ENCODE measurements around the gene OR2AG2.

OR2AG2 gene

DNA sequence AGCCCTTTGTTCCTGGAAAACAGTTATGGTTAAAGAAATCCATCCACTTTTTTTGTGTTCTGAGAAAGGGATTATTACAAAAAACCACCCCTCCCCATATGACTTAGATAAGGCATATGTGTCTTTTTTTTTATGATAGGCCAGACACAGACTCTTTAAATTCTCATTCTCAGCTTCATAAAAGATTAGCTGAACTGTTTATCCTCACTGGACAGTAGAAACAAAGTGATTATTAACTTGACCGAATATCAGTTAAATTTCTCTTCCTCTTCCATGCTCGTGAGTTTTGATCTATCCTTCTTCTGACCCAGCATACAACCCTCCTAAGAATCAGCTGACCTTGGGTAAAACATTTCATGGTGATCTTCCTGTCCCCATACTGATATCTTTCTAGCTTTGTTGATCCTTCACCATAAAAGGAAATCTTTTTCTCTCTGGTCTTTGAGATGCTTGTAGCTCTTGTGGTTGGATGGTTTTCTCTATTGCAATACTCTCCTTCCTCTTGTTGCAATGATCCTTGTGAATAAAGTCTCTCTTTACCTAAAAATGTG is 26.2 kb downstream of the OR2AG2 start:
- TF ChIP-seq POLR2AphosphoS5 (IDR thresholded peaks at IDR 0.05; ENCODE audit: low read depth, low read length) (no peak), FOXP2 (optimal IDR thresholded peaks at IDR 0.05; ENCODE audit: borderline replicate concordance, extremely low read depth, extremely low read length, insufficient read depth) (no peak), SIN3A (IDR thresholded peaks at IDR 0.05; ENCODE audit: borderline replicate concordance, insufficient read depth, low read length) (no peak), TAF1 (IDR thresholded peaks at IDR 0.05; ENCODE audit: borderline replicate concordance, insufficient read depth, low read length) (no peak)
- TF ChIP-seq, protein P1, sequence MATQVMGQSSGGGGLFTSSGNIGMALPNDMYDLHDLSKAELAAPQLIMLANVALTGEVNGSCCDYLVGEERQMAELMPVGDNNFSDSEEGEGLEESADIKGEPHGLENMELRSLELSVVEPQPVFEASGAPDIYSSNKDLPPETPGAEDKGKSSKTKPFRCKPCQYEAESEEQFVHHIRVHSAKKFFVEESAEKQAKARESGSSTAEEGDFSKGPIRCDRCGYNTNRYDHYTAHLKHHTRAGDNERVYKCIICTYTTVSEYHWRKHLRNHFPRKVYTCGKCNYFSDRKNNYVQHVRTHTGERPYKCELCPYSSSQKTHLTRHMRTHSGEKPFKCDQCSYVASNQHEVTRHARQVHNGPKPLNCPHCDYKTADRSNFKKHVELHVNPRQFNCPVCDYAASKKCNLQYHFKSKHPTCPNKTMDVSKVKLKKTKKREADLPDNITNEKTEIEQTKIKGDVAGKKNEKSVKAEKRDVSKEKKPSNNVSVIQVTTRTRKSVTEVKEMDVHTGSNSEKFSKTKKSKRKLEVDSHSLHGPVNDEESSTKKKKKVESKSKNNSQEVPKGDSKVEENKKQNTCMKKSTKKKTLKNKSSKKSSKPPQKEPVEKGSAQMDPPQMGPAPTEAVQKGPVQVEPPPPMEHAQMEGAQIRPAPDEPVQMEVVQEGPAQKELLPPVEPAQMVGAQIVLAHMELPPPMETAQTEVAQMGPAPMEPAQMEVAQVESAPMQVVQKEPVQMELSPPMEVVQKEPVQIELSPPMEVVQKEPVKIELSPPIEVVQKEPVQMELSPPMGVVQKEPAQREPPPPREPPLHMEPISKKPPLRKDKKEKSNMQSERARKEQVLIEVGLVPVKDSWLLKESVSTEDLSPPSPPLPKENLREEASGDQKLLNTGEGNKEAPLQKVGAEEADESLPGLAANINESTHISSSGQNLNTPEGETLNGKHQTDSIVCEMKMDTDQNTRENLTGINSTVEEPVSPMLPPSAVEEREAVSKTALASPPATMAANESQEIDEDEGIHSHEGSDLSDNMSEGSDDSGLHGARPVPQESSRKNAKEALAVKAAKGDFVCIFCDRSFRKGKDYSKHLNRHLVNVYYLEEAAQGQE (IDR thresholded peaks at IDR 0.05; ENCODE audit: insufficient read depth in 1 of 2, low read depth in 2 of 2, low read length in 2 of 2) = no peak

DNA sequence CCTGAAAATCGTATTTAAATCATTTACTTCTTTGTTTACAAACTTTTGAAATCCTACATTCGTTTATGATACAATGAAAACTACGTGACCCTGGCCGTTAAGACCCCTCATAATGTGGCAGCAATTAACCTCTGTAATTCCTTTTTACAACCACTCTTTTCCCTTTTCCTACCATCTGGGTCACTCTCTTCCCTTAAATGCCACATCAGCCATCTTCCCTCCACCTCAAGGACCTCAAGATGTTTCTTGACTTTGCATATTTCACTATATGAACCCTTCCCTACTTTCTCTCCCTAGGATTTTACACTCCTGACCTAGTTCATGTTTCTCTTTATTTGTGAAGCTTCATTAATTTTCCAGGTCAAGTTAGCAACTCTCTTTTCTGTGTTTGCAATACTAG is 26.8 kb downstream of the OR2AG2 start:
- TF ChIP-seq SIN3A (IDR thresholded peaks at IDR 0.05; ENCODE audit: borderline replicate concordance, insufficient read depth, low read length) = no peak
- TF ChIP-seq, protein P1 (IDR thresholded peaks at IDR 0.05; ENCODE audit: insufficient read depth in 1 of 2, low read depth in 2 of 2, low read length in 2 of 2) = no peak
- TF ChIP-seq TAF1 (IDR thresholded peaks at IDR 0.05; ENCODE audit: borderline replicate concordance, insufficient read depth, low read length) = no peak

GRCh38 chr11:6742260-6742659 is 29.5 kb downstream of the OR2AG2 start:
- TF ChIP-seq TAF1 (IDR thresholded peaks at IDR 0.05; ENCODE audit: borderline replicate concordance, insufficient read depth, low read length) (no peak), POLR2AphosphoS5 (IDR thresholded peaks at IDR 0.05; ENCODE audit: low read depth, low read length) (no peak), SIN3A (IDR thresholded peaks at IDR 0.05; ENCODE audit: borderline replicate concordance, insufficient read depth, low read length) (no peak), FOXP2 (optimal IDR thresholded peaks at IDR 0.05; ENCODE audit: borderline replicate concordance, extremely low read depth, extremely low read length, insufficient read depth) (no peak)
- TF ChIP-seq, protein P1 (IDR thresholded peaks at IDR 0.05; ENCODE audit: insufficient read depth in 1 of 2, low read depth in 2 of 2, low read length in 2 of 2) = no peak

DNA sequence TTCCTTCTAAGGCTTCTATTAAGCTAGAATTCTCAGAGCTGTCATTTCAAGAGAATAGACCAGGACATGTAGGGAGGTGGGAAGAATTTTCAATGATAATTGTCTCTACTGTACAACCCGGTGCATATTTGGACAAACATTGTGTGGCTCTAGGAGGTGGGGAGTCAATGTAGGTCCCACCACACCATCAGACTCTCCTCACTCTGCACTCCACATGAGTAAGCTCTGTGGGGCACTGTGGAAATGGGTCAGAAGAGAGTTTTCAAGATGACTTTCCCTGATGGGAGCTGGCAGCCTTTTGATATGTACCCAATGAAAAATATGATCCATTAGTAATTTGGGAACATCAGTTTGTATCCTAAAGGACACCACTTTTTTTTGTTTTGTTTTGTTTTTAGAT is 33.2 kb downstream of the OR2AG2 start:
- TF ChIP-seq, protein P1 (IDR thresholded peaks at IDR 0.05; ENCODE audit: insufficient read depth in 1 of 2, low read depth in 2 of 2, low read length in 2 of 2) = no peak
- TF ChIP-seq FOXP2 (optimal IDR thresholded peaks at IDR 0.05; ENCODE audit: borderline replicate concordance, extremely low read depth, extremely low read length, insufficient read depth) (no peak), SIN3A (IDR thresholded peaks at IDR 0.05; ENCODE audit: borderline replicate concordance, insufficient read depth, low read length) (no peak), POLR2AphosphoS5 (IDR thresholded peaks at IDR 0.05; ENCODE audit: low read depth, low read length) (no peak), TAF1 (IDR thresholded peaks at IDR 0.05; ENCODE audit: borderline replicate concordance, insufficient read depth, low read length) (no peak)
